CD4-positive, alpha-beta T cell (primary cell): ENCODE measurements around the gene SPSB2. TPM values are rescaled to one million over a fixed set of nuclear protein-coding genes. Genes with fewer than 3 reads are reported as not detected.

ENCODE experiments used
- ATAC-seq: fragments of 200-7000 bp; cut with Tn5 transposase; one replicate; pipeline ENCODE4 v1.10.0; 2022; ENCODE audit warnings: mild to moderate bottlenecking; ENCODE audit not compliant: poor library complexity
- CTCF ChIA-PET: fragments of 350-600 bp; sonication (Branson Sonifier 250); formaldehyde crosslinking; loops from one replicate; lab custom pipeline; 2021; ENCODE audit warnings: antibody characterized with exemption, inconsistent platforms; lab: Charles Lee
- POLR2A ChIA-PET: fragments of 350-600 bp; sonication (Branson Sonifier 250); formaldehyde crosslinking; loops from one replicate; lab custom pipeline; 2021; ENCODE audit warnings: antibody characterized with exemption, inconsistent platforms; lab: Charles Lee
- DNase-seq, 14 experiments: peaks; one replicate each; pipeline ENCODE4 v3.0.0-alpha.2; 2013 to 2020; ENCODE audit warnings: mixed read lengths in 2 of 14
- H3K27ac ChIP-seq, 2 donors: one replicate each; pipeline versions ENCODE4 v1.5.1 to v1.7.0; 2013; ENCODE audit warnings: low read length in 2 of 2, low read depth in 1 of 2, mild to moderate bottlenecking in 1 of 2
- H3K27me3 ChIP-seq, 2 experiments: 1 replicate in 1 of 2; 2 replicates in 1 of 2; pipeline versions ENCODE4 v1.6.1 to v1.7.0; 2013; ENCODE audit warnings: low read length in 2 of 2, control low read depth in 1 of 2, mild to moderate bottlenecking in 1 of 2, moderate library complexity in 1 of 2; ENCODE audit not compliant: insufficient read depth in 2 of 2, control insufficient read depth in 1 of 2
- H3K36me3 ChIP-seq: one replicate; pipeline ENCODE4 v1.6.1; 2013; ENCODE audit warnings: low read length, control low read depth; ENCODE audit not compliant: insufficient read depth
- H3K4me1 ChIP-seq: one replicate; pipeline ENCODE4 v1.6.1; 2013; ENCODE audit warnings: low read length, control low read depth; ENCODE audit not compliant: insufficient read depth
- H3K4me3 ChIP-seq: one replicate; pipeline ENCODE4 v1.5.1; 2013; ENCODE audit warnings: mild to moderate bottlenecking, low read length, moderate library complexity
- H3K9me3 ChIP-seq, 2 experiments: 1 replicate in 1 of 2; 2 replicates in 1 of 2; pipeline versions ENCODE4 v1.6.1 to v1.7.0; 2013; ENCODE audit warnings: low read length in 2 of 2, mild to moderate bottlenecking in 2 of 2, control low read depth in 1 of 2, moderate library complexity in 1 of 2; ENCODE audit not compliant: control insufficient read depth in 1 of 2, insufficient read depth in 1 of 2
- H3K27ac Mint-ChIP-seq: one replicate; pipeline ENCODE4 v1.8.0; 2020; ENCODE audit warnings: mixed read lengths
- H3K27me3 Mint-ChIP-seq: one replicate; pipeline ENCODE4 v1.8.0; 2021; ENCODE audit warnings: mixed read lengths
- H3K36me3 Mint-ChIP-seq: one replicate; pipeline ENCODE4 v1.8.0; 2021; ENCODE audit warnings: low read depth, mixed read lengths
- H3K4me1 Mint-ChIP-seq: one replicate; pipeline ENCODE4 v1.8.0; 2021; ENCODE audit warnings: low read depth, mixed read lengths
- H3K4me3 Mint-ChIP-seq: one replicate; pipeline ENCODE4 v1.8.0; 2020; ENCODE audit warnings: mild to moderate bottlenecking, mixed read lengths
- H3K9me3 Mint-ChIP-seq: one replicate; pipeline ENCODE4 v1.8.0; 2020; ENCODE audit warnings: mixed read lengths
- CTCF ChIP-seq: fragments of 200-600 bp; IDR thresholded peaks from one replicate; pipeline ENCODE4 v1.8.0; 2022; ENCODE audit warnings: antibody characterized with exemption, mild to moderate bottlenecking
- intact Hi-C, 2 experiments: fragments of 100-400 bp; cut with DNase I in 1 of 2; cut with micrococcal nuclease in 1 of 2; formaldehyde crosslinking; loops; one replicate each; pipeline versions ENCODE4 v1.15.1 to v1.9.0; 2023 to 2025; cut with DNase I, micrococcal nuclease
- total RNA-seq, 174 experiments: library from RNA in 2 of 174; stranded (reverse) in 2 of 174; gene quantifications; one replicate each; pipeline ENCODE4 v1.2.3 and lab custom pipeline; 2021 to 2026

The SPSB2 gene
- total RNA-seq, 2 experiments from 2014 or later = 3.2 to 3.3 TPM

DNA sequence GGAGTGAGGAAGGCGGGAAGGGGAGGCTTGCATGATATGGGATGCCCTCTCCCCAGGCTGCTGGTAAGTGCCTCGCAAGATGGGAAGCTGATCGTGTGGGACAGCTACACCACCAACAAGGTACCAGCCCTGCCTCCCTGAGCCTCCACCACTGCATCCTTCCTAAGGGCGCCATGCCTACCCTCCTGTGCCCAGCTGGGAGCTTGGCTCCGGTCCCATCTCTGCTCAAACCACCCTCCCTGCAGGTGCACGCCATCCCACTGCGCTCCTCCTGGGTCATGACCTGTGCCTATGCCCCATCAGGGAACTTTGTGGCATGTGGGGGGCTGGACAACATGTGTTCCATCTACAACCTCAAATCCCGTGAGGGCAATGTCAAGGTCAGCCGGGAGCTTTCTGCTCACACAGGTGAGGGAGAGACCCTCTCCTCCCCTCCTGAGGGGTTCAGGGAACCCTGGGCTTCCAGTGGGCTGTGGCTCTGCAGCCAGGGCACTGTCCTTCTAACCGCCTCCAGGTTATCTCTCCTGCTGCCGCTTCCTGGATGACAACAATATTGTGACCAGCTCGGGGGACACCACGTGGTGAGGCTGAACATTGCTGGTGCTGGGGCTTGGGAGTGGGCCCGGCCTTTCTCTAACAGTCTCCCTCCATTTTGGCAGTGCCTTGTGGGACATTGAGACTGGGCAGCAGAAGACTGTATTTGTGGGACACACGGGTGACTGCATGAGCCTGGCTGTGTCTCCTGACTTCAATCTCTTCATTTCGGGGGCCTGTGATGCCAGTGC lies 29.8 kb downstream of the SPSB2 start:
- ATAC-seq = no peak
- no peaks in the 10 kb centered on the region for H3K27me3 ChIP-seq
- H3K9me3 Mint-ChIP-seq = no peaks in the 10 kb centered on the region
- POLR2A ChIA-PET = no interaction called here
- H3K4me1 ChIP-seq = no peaks in the 10 kb centered on the region
- H3K27ac Mint-ChIP-seq = no peak overlapping the region
- H3K36me3 ChIP-seq = no peaks in the 10 kb centered on the region
- TF ChIP-seq CTCF = no peak
- CTCF ChIA-PET = interaction anchor here (0.7 kb wide), 1 partner anchor 241 kb away, joined by 3 read pairs; no protein-coding TSS in a partner anchor
- H3K27me3 Mint-ChIP-seq = no peaks in the 10 kb centered on the region
- no peak overlapping the region for H3K27ac ChIP-seq
- no peaks in the 10 kb centered on the region for H3K9me3 ChIP-seq
- no peaks in the 10 kb centered on the region for H3K36me3 Mint-ChIP-seq
- no peaks in the 10 kb centered on the region for H3K4me1 Mint-ChIP-seq
- DNase-seq = no peak
- H3K4me3 ChIP-seq = no peak overlapping the region
- intact Hi-C loops = no loop called here
- no peak overlapping the region for H3K4me3 Mint-ChIP-seq

DNA sequence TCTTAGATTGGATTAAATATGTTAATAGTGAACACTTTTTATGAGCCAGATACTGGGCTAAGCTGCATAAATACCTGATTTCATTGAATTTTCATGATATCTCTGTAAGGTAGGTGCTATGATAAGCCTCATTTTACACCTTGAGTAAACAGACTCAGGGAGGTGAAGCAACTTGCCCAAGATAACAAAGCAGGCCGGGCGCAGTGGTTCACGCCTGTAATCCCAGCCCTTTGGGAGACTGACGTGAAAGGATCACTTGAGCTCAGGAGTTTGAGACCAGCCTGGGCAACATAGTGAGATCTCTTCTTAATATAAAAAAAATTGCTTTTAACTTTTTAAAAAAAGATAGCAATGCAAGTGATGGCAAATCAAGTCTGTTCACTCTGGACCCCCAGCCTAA lies 31.0 kb downstream of the SPSB2 start:
- no peaks in the 10 kb centered on the region for H3K9me3 Mint-ChIP-seq
- Histone ChIP-seq H3K27me3 (no peaks in the 10 kb centered on the region), H3K9me3 (no peaks in the 10 kb centered on the region), H3K36me3 (no peaks in the 10 kb centered on the region), H3K27ac (no peak overlapping the region), H3K4me3 (no peak overlapping the region), H3K4me1 (no peaks in the 10 kb centered on the region)
- no peak for TF ChIP-seq CTCF
- intact Hi-C loops = no loop called here
- POLR2A ChIA-PET = interaction anchor here (3.2 kb wide), 1 partner anchor 10 kb away, joined by 13 read pairs; the partner anchor contains the start of genes CDCA3 and USP5
- CTCF ChIA-PET = no interaction called here
- no peak for ATAC-seq
- H3K27ac Mint-ChIP-seq = no peak overlapping the region
- no peak overlapping the region for H3K4me3 Mint-ChIP-seq
- no peaks in the 10 kb centered on the region for H3K4me1 Mint-ChIP-seq
- no peaks in the 10 kb centered on the region for H3K27me3 Mint-ChIP-seq
- DNase-seq = no peak
- no peaks in the 10 kb centered on the region for H3K36me3 Mint-ChIP-seq

DNA sequence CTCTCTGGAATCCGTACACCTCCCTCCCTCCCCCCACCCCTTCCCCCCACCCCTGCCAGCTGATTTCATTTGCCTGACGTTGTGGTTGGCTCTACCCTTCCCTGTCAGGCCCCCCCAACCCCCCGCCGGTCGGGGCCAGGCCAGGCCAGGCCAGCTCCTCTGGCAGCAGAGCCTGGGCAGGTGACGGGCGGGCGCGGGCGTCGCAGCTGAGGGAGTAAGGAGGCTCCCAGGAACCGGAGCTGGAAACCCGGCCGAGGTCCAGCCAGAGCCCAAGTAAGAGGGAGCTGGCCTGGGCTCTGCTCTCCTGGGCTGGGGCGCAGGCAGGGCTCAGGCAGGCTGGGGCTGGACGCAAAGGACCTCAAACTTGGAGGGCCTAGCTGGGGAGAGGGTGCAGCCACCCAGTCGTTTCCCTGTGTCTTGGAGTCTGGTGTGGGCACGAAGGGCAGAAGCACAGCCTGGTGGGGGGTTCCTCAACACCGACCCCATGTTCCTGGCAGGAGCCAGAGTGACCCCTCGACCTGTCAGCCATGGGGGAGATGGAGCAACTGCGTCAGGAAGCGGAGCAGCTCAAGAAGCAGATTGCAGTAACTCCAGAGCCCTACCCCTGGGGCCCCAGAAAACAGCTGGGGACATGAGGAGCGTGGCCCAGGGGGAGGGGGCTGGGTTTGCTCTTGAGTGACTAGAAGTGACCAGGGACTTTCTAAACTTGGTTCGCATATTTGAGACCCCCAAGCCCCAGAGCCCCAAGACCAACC lies 32.2 kb downstream of the SPSB2 start, which contains the start of gene GNB3:
GNB3 (plus strand) TSS at position 165 of the 755 bp plus-strand sequence; CDS start at position 528, 363 bp downstream.
- Mint-ChIP-seq H3K4me1 (peaks cover under 1% of the 10 kb centered on the region), H3K36me3 (no peaks in the 10 kb centered on the region), H3K4me3 (no peak within 1 kb of the TSS), H3K9me3 (no peaks in the 10 kb centered on the region), H3K27me3 (no peaks in the 10 kb centered on the region), H3K27ac (no peak within 1 kb of the TSS)
- POLR2A ChIA-PET = interaction anchor here (3.2 kb wide), 1 partner anchor 11 kb away, joined by 13 read pairs; the partner anchor contains the start of genes CDCA3 and USP5
- Histone ChIP-seq H3K36me3 (no peaks in the 10 kb centered on the region), H3K9me3 (no peaks in the 10 kb centered on the region), H3K4me1 (peaks cover 2% of the 10 kb centered on the region), H3K27me3 (no peaks in the 10 kb centered on the region), H3K27ac (no peak within 1 kb of the TSS), H3K4me3 (no peak within 1 kb of the TSS)
- intact Hi-C loops = no loop called here
- ATAC-seq (no peak), DNase-seq (no peak)
- no peak for TF ChIP-seq CTCF
- CTCF ChIA-PET = no interaction called here
